ENCODE measurements around the gene C12orf60.

DNA sequence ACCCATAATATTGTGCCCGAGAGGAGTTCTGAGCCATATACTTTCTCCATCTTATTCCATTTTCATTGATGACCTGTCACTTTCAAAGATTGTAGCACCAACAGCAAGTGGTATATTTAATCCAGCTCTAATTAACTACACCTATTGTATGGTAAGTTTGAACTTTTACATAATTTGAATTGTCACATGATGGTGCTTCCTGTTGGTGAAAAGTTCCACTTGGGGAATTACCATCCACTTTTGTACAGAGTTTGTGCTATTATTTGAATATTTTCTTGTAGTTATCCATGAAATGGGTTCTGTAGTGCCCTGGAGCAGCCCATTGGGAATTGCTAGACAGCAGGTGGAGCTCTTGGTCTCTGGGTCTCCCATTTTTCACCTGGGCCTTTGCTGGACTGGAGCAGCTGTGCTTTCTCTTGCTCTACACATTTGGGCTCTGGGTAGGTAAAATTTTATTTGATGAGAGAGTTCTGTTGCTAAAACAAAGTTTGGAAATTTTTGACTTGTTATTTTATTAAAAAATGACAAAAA lies 7.5 kb downstream of the C12orf60 start:
- TF ChIP-seq CTCF (IDR thresholded peaks at IDR 0.05): no peak
- no peak for TF ChIP-seq NFYB (CRISPR knock-in tag; conservative IDR thresholded peaks at IDR 0.05; ENCODE audit: low read depth)
- no peak for TF ChIP-seq ELF4 (CRISPR knock-in tag; IDR thresholded peaks at IDR 0.05; ENCODE audit: low read depth)
